Hepatocyte (in vitro differentiated cells): Measurements from ENCODE around the gene ACIN1.

Experiments used
- CTCF ChIP-seq: fragments of 200-600 bp; sonication (generic); IDR thresholded peaks from 2 replicates; pipeline ENCODE4 v1.5.1; 2016; ENCODE audit warnings: antibody characterized with exemption, mild to moderate bottlenecking; ENCODE audit not compliant: poor library complexity
- EZH2 ChIP-seq: fragments of 200-600 bp; sonication (generic); IDR thresholded peaks from 2 replicates; pipeline ENCODE4 v1.6.1; 2016; ENCODE audit warnings: antibody characterized with exemption, mild to moderate bottlenecking, borderline replicate concordance
- EZH2phosphoT487 ChIP-seq: fragments of 200-600 bp; sonication (generic); IDR thresholded peaks from one replicate; pipeline ENCODE4 v1.6.1; 2018; ENCODE audit warnings: antibody characterized with exemption, mild to moderate bottlenecking, low read depth, moderate library complexity; ENCODE audit not compliant: unreplicated experiment, severe bottlenecking

GRCh38 chr14:23106747-23107045, 11.8 kb upstream of the ACIN1 start:
- no peak for TF ChIP-seq CTCF
- no peak for TF ChIP-seq EZH2phosphoT487
- no peak for TF ChIP-seq EZH2
